ENCODE measurements around the gene CCDC12. TPM values are rescaled to one million over a fixed set of nuclear protein-coding genes. Genes with fewer than 3 reads are reported as not detected.
A peak's percentile ranks its signal among the peaks of the same experiment; 100 is the strongest.
"Not testable (repeated sequence)": the region's sequence is repeated elsewhere in the genome, so short reads cannot be mapped to it uniquely, and the experiment has no call there.

Gene CCDC12
- polyA plus RNA-seq, 3 donors, result 54.2 to 58.1 (median 56.0) TPM

- no peak for DNase-seq
Observed at GRCh38 chr3:46926447-46926846, 50.1 kb downstream of the CCDC12 start.

DNA sequence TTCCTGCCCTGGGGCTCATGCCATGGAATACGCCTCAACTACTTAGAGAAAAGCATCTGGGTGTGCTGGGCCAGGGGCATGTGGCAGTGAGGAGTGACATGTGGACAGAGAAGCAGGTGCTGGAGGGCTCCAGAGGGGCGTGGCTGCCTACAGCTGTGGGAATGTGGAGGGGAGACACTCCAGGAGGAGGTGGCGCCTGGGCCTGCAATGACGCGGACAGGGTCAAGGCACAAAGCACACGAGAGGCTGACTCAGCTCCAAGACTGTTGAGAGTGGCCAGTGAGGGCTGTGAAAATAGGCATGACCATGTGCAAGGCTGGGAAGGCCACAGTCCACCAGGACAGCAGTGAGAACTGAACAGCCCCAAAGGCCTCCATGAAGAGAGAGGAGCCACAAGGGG lies 50.5 kb downstream of the CCDC12 start:
- DNase-seq, result no peak

GRCh38 chr3:46925585-46925934 lies 51.0 kb downstream of the CCDC12 start:
- no peak for DNase-seq

DNA sequence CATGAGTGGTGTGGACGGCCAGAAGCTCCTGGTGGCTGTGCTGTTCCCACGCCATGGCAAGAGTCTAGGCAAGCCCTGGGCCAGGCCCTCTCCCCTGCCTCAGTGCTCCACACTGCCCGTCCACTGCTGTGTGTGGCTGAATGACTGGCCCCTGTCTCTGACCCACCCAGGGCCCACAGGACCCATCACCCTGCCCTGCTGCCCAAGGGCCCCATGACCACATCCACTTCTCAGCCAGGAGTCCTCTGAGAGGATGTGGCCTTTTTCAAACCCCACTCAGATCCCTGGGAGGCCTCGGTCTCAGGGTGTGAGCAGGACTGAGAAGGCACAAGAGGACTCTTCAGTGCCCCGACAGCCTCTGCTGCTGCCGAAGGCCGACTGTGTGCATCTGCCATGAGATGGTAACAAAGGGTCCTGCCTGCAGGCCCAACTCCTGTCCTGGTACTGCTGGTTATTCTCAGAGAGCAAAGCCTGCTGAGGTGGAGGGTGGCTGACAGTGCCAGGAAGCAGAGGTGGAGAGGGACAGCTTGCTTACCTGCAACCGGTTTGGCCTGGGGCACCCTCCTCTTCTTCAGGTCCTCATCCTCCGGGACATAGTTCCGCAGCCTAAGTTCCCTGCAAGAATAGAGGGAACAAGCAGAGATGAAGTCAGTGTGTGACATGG lies 51.5 kb downstream of the CCDC12 start:
- DNase-seq, result no peak

DNA sequence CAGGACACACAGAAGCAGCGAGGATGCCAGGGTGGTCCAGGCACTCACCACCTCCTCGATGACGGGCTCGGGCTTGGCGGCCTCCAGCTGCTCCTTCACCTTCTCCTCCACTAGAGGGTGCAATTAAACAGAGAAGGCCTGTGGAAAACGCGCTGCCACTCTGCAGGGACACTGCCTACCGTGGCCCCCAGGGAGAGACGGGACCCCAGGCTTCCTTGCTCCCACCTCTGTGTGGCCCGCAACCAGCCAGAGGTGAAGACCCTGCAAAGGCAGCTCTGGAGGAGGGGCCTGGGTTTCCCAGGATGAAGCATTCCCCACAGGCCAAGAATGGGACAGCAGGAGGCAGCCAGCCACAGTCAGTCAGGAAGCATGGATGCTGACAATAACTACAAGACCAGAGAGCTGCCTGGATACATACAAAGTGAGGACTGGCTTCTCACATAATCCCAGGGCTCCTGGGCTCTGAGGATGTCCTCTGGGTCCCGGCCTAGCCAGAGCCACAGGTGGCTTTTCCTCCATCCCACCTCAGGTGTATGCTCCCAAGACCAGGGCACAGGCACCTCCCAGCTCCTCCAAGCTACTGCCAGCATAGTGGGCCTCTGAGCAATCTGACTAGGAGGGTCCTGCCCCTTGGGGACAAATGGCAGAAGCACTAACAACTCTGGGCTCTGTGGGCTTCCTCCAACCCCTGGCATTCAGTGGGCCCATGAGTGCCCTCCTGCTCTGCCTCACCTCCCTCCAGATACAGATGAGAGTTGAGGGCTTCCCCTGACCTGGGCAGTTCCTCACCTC lies 52.8 kb downstream of the CCDC12 start:
- no peak for DNase-seq

DNA sequence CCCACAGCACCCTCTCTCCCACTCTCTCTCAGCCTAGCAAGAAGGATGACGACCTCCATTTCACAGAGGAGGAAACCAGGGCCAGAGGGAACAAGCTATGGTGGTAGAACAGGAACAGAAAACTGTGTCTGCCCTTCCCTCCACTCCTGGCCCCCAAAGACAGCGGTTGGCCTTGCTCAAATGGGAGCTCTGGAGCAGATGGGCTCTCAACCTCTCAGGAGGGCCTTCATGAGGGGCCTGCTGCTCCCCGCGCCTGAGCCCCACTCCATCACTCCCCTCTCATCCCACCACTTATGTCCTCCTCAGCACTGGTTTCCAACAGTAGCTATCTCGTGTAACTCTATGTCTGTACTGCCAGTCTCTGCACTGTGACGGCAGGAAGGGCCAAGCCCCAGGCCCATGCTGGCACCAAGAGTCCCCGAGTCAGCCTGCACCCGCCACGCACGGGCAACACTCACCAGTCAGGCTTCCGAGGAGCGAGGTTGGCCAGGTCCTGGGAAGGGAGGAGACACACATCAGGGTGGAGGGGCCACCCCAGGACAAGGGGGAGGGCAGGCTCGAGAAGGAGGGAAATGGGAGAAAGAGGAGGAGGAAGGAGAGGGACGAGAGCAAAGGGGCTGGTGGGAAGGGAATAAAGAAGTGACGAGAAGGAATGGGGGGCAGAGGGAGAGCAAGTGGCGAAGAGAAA lies 53.5 kb downstream of the CCDC12 start:
- DNase-seq, result no peak

- no peak for DNase-seq
Observed at GRCh38 chr3:46922426-46922825, 54.1 kb downstream of the CCDC12 start.

DNA sequence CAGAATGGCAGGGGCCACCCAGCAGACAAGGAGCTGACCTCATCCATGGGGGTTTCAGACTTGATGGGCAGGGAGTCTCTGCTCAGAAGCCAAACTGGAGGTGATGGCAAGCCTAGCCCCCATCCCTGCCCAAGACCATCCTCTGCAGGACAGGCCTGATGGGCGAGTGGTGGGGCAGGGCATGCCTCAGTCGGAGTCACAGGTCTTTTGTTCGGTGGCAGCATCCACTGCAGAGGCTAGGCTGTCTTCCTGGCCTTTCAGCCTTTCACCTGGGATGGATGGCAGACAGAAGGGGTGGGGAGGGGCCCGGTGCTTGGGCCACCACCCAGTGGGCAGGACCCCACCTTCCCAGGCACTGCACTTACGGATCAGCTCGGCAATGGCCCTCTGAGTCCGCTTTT lies 54.7 kb downstream of the CCDC12 start:
- DNase-seq, result no peak

DNA sequence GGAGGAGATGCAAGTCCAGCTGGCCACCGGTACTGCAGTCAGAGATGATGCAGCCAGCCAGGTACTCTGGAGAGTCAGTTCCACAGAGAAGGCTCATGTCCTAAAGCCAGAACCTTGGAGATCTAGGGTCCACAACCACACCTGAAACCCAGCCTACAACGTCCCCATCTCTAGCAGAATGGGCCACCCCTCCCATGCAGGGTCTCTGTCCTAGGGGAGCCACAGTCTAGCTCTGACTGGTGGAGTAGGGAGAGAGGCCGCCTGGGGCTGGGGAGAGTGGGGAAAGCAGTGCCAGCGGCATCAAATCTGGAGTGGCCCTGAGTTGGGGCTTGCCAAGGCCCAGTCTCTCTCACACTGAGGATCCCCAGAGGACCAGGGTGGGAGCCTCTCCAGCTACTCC lies 55.5 kb downstream of the CCDC12 start:
- DNase-seq, result no peak

DNA sequence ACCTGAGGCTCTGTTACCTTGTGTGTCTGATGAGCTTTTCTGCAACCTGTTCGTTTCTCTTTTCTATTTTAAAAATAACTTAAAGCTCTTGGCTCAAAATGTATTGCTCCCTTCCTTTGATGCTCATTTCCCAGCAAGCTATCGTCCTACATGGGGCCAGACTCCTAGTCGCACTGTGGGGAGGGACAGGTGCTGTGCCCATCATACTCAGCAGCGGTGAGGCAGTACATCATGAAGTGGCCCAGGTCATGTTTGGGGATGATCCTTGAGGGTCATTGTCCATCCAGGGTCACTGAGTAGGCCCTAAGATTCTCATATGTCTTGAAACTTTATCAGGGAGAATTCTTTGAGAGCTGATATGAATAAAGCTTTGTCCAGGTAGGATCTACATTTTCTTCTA lies 57.9 kb downstream of the CCDC12 start:
- DNase-seq, result no peak

- no peak for DNase-seq
Observed at GRCh38 chr3:46918202-46918601, 58.3 kb downstream of the CCDC12 start.

GRCh38 chr3:46917257-46917656 lies 59.3 kb downstream of the CCDC12 start:
- DNase-seq, result no peak

DNA sequence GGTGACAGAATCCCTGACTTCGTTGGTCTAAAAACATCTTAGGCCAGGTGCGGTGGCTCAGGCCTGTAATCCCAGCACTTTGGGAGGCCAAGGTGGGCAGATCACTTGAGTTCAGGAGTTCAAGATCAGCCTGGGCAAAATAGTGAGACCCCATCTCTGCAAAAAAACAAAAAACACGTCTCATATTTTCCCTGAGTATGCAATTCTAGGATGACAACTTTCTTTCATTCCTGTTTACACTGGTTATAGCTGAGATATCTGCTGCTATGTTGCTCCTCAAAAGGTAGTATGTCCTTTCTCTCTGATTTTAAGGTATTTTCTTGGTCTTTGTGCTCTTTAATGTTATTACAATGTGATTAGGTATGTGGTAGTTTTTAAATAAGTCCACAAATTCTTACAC lies 59.7 kb downstream of the CCDC12 start:
- no peak for DNase-seq

- DNase-seq, result no peak
Observed at GRCh38 chr3:46916278-46916677, 60.3 kb downstream of the CCDC12 start.

DNA sequence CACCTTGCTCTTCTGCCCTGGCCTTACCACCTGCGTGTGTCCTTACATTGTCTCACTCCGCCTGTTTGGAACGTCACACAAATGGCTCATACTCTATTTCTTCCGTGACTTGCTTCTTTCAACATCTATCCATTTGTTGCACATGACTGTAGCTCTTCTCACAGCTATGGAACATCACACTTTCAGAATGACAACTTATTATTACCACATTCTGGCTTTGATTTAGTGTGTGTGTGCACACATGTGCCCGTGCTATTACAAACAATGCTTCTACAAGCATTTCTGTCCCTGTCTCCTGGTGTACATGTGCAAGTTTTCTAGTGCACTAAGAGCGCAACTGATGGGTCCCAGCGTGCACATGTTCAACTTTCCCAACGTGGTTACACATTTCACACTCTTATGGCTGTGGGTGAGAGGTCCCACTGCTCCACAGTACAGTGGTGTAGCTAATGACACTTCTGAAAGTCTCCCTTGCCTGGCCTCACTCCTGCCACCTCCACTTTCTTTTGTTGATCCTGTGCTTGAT lies 61.2 kb downstream of the CCDC12 start:
- no peak for DNase-seq

DNA sequence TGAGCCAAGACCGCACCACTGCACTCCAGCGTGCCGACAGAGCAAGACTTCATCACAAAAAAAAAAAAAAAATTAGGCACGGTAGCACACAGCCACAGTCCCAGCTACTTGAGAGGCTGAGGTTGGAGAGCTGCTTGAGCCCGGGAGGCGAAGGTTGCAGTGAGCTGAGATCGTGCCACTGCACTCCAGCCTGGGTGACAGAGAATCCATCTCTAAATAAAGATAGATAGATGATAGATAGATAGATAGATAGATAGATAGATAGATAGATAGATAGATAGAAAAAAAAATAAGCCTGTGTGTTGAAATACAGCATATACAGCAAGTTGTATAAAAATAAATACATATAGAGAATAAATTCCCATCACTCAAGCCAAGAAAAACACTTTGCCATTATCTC lies 61.7 kb downstream of the CCDC12 start:
- DNase-seq, result no peak

DNA sequence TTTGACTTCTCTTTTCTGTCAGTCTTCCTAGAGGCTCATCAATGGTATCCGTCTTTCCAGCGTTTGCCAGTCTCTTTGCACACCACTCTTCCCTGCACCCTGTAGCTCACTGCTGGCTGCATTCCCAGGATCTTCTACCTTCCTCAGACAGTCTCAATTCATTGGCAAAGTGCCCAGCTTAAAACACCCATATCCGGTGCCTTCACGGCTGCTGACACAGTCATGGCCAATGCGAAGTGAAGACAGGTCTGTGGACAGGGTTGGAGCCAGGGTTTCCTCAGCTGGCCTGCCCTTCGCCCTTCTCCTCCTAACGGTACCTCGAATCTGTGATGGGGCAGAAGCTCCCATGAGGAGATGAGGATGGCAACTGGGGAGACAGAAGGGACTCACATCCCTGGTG lies 62.9 kb downstream of the CCDC12 start:
- DNase-seq, result no peak

DNA sequence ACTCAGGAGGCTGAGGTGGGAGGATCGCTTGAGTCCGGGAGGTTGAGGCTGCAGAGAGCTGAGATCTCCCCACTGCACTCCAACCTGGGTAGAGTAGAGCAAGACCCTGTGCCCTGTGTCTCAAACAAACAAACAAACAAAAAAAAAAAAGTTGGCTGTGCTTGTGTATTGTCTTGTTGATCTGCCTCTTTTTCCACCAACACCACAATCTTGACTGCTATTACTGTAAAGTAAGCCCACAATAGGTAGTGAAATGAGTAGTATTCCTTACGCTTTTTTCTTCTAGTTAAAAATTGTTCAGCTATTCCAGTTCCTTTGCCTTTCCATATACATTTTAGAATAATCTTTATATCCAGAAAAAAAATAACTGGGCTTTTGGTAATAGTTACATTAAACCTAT lies 63.6 kb downstream of the CCDC12 start:
- DNase-seq, result no peak

GRCh38 chr3:46910914-46911313 lies 65.6 kb downstream of the CCDC12 start:
- DNase-seq, result not testable (repeated sequence)

DNA sequence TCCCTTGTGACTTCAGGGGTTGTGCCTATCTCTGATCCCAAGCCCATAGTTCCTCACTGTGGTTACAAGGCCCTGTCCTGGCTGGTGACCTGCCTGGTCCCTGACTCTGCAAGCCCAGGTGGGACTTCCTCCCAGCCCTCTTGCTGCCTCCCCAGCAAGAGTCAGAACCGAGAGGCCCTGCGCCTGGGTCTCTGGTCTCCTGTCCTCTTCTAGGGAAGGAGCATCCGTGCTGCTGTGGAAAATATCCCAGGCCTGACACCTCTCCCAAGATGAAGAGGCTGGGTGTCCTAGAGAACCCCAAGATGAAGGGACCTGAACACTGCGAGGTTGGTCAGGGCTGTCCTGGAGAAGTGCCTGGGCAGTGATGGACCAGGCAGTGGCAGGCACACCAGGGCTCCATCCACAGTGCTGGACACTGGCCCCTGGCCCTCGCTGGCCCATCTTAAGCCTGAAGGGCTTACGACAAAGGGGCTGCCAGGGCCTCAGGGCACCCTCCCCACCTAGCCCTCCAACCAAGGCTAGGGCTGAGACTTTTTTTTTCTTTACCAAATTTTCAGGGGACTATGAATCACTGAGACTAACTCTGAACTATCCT lies 66.3 kb downstream of the CCDC12 start:
- DNase-seq, result no peak

GRCh38 chr3:46909535-46910161 lies 66.9 kb downstream of the CCDC12 start:
- peak; percentile 88 for DNase-seq

DNA sequence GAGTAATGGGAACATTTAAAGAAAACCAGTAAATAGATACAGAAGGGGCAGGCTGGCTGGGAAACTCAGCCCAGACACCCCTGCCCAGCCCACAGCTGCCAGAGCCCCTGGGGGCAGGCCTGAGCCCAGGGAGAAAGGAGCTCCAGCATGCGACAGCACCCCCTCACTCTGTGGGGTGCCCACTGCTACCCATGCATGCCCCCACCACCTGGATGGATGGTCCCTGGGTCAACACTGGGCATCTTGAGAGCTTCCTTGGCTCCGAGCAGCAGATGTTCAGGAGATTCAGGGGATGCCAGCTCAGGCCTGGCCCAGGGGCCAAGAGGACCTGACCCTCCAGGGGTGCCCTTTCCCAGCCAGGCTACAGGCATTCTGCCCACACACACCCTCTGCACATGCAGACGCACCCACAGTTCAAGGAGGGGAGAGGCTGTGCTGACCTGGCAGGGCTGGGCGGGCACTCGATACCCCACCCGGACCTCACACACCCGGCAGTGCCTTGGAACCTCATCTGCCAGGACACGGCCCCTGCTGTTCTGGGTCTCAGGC lies 67.5 kb downstream of the CCDC12 start:
- no peak for DNase-seq

All from renal pelvis (tissue), 4 donors.